CD4-positive, alpha-beta T cell treated with Interleukin-4 for 1 hour (primary cell): ENCODE data around the gene TIMM29.

Experiments
- DNase-seq, 2 donors: peaks; one replicate each; pipeline ENCODE4 v3.0.0-alpha.2; 2020 to 2022

TIMM29 gene

DNA sequence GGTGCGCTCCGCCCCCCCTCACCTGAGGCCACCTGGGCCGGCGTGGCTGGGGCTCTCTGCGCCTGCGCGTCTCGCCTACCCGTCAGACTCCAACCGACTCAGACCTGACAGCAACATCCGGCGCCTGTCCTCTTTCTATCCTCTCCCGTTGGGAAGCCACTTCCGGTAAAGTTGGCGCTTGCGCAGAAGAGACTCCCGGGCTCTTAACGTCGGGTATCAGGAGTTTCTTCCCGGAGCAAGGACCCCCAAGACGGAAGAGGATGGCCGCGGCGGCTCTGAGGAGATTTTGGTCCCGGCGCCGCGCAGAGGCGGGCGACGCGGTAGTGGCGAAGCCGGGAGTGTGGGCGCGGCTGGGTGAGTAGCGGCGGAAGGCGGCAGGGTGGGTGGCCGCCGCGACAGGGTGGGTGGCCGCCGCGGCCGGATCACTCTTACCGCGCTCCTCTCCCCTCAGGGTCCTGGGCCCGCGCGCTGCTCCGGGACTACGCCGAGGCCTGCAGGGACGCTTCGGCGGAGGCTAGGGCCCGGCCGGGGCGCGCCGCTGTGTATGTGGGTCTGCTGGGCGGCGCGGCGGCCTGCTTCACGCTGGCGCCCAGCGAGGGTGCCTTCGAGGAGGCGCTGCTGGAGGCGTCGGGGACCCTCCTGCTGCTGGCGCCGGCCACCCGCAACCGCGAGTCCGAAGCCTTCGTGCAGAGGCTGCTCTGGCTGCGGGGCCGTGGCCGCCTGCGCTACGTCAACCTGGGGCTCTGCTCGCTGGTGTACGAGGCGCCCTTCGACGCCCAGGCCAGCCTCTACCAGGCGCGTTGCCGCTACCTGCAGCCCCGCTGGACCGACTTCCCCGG lies at the start of gene TIMM29, which contains the start of gene YIPF2:
Gene TIMM29 (plus strand): TSS at position 249 of the 839 bp plus-strand sequence. CDS start 12 bp downstream, at position 261.
Gene YIPF2 (minus strand): TSS at position 77 of the 839 bp plus-strand sequence. CDS start 229 bp downstream, outside the sequence.
- DNase-seq = peak; percentile 96 to 97

- DNase-seq = no peak
These were observed 47.1 kb upstream of the TIMM29 start for GRCh38 chr19:10881403-10882107.

GRCh38 chr19:10882108-10882457 lies 46.5 kb upstream of the TIMM29 start:
- DNase-seq = no peak

GRCh38 chr19:10884274-10884673 lies 44.3 kb upstream of the TIMM29 start:
- DNase-seq = no peak

GRCh38 chr19:10885201-10886169 lies 43.1 kb upstream of the TIMM29 start:
- DNase-seq = no peak

DNA sequence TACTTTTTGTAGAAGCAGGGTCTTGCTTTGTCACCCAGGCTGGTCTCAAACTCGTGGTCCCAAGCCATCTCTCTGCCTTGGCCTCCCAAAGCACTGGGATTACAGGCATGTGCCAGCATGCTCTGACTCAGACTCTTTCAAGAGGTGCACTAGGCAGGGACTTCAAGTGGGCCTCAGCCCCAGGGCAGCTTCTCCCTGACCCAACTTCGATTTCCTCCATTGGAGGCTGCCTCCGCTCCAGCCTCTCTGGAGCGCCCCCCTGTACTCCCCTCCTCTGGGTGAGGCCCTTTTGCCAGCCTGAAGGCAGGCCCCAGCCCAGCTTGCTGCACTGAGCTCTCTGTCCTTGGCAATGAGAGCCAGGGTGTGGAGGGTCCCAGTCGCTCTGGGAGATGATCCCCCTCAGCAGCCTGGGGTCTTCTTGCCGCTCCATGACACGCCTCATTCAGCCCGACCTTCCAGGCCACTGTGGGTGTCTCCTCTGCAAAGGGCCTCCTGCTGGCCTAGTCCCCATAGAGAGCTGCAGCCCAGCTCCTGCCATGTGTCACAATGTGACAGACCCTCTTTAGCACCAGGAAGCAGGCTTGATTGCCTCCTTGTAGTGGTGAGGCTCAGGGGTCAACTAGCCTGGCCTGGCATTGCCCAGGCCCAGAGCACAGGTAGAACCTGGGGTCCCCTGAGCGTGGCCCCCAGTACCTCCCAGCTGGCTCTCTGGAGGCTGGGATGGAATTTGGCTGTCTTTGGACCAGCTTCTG lies 40.8 kb upstream of the TIMM29 start:
- no peak for DNase-seq

DNA sequence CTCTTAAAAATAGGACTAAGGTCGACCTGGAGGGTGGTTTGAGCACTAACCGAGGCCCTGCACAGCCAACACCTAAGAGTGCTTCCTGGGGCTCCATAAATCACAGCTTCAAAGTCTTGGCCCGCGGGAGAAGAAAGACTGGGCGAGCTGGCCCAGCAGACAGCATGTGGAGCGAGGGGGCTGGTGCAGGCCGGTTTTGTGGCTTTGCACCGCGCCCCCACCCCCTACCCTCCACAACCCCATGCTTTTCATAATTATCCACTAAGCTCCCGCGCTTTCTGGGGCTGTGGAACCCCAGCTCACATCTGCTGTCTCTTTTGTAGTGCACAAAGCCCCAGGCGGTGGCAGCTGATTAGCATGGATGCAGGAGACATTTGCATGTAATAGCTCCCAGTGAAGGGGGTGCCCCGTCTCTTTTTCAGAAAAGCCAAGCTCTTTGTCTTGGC lies 40.2 kb upstream of the TIMM29 start:
- no peak for DNase-seq

DNA sequence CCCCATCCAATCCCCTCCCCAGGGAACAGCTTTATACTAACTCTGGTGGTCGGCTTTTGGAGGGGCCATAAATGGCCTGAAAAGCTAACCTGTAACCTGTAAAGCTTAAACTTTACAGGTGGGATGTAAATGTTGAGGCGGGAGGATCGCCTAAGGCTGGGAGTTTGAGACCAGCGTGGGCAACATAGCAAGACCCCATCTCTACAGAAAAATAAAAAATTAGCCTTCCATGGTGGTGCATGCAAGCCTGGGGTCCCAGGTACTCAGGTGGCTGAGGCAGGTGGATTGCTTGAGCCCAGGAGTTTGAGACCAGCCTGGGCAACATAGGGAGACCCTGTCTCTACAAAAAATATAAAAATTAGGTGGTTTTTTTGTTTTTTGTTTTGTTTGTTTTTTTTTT lies 38.7 kb upstream of the TIMM29 start:
- DNase-seq = no peak

- no peak for DNase-seq
These were observed 37.1 kb upstream of the TIMM29 start for GRCh38 chr19:10891405-10892086.

GRCh38 chr19:10892256-10892655 lies 36.4 kb upstream of the TIMM29 start:
- DNase-seq = no peak

DNA sequence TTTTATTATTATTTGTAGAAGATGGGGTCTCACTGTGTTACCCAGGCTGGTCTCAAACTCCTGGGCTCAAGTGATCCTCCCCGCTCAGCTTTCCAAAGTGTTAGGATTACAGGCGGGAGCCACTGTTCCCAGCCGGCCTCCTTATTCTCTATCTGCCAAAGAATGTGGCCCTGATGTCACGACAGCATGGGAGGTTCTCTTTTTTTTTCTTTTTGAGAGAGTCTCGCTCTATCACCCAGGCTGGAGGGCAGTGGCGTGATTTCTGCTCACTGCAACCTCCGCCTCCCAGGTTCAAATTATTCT lies 33.7 kb upstream of the TIMM29 start:
- DNase-seq = no peak

DNA sequence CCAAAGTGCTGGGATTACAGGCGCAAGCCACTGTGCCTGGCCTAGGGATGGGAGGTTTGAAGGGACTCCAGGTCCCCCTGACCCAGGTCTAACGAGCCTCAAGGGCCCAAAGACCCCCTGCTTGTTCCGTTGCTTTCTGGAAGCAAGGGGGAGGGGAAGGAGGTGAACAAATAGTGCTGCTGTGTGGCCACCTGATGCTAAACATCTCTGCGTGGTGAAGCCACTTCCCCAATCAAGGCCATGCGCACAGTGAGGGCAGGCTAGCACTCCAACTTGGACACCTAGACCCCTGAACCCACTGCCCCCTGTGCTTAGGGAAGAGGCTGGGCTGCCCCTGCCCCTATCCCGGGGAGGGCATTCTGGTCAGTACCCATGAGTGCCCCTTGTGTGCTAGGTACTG lies 33.2 kb upstream of the TIMM29 start:
- no peak for DNase-seq

GRCh38 chr19:10895920-10896319 lies 32.7 kb upstream of the TIMM29 start:
- DNase-seq = no peak

GRCh38 chr19:10896851-10897526 lies 31.6 kb upstream of the TIMM29 start:
- DNase-seq = no peak

DNA sequence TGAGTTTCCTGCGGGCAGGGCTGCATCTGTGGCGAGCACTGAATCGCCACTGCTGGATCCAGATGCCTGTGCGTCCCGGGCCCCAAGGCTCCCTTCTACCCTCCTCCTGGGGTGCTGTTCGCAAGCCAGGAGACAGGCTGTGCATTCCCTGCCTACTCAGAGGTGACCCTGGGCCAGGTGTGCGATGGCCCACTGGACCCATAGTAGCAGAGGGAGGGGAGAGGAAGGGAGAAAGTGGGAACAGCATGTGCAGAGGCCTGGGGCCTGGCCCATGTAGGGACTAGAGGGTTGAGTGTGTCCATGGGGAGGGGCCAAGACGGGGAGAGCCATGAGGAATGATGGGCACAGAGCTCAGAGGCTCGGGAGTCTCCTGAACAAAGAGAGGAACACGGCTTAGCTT lies 30.0 kb upstream of the TIMM29 start:
- no peak for DNase-seq

GRCh38 chr19:10899151-10899653 lies 29.4 kb upstream of the TIMM29 start:
- no peak for DNase-seq

DNA sequence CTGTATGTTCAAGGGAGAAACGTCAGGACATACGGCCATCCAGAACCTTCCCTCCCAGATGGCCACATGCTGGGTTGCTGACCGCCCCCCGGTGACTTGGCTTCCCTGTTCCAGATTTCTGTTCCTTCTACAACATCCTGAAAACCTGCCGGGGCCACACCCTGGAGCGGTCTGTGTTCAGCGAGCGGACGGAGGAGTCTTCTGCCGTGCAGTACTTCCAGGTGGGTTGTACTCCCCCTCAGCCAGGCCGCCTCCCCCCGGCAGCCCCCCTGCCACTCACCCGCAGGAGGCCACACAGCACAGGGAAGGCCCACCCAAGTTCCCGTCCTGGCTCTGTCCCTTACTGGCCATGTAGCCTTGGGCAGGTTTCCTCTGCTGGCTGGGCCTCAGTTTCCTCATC lies 20.7 kb upstream of the TIMM29 start:
- no peak for DNase-seq

DNA sequence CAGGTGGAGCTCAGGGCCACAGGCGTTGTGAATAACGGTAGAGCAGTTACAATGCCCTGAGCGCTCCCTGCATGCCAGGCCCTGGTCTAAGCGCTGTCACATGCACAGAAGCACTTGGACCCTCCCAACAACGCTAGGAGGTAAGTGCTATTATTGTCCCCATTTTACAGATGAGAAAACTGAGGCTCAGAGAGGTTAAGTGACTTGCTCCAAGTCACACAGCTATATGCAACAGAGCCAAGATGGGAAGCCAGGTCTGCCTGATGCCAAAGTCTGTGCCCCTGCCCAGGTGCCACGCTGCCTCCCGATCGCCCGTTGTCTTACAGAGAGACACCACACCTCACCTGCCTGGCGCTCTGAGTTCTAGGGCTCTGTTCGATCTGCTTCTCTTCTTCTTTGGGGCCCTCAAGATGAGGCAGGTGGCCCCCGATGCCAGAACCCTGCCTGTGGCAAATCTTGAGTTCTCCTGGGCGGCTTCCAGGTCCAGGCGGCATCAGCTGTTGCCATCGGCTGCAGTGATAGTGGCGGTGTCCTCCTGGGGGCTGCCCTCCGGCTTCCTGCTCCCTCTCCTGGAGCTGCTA lies 20.1 kb upstream of the TIMM29 start:
- no peak for DNase-seq

DNA sequence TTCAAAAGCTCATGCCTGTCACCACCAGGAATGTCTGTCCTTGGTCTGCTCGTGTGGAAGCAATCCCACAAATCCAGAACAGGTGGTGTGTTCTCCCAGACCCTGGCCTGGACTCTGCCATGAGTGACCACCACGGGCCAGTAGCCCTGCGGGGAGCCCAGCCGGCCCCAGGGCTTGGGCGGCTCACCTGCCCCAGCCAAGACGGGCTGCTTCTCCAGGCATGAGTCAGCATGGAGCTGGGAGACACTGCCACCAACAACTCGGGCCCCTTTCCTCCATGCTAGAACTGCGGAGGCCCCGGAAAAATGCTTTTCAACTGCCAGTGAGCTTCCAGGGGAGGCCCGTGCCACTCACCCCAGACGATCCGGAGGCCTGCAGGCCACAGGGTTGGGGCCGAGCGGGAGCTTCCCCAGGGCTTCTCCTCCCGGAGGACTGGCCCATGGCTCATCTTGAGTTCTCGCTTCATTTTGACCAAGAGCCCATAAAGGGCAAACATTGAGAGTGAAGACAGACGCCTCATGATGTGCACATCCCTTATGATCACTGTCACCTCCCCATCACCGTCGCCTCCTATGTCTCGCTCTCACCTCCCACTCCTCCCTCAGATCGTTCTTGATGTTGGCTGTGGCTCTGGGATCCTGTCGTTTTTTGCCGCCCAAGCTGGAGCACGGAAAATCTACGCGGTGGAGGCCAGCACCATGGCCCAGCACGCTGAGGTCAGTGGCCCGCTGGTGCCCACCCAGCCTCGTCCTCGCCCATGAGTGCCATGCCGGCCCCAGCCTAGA lies 16.8 kb upstream of the TIMM29 start:
- DNase-seq = no peak

- DNase-seq = no peak
These were observed 16.0 kb upstream of the TIMM29 start for GRCh38 chr19:10912619-10913018.
